Prostate gland (tissue), 2 donors: ENCODE results near the gene PAPOLA. TPM values are rescaled to one million over a fixed set of nuclear protein-coding genes. Genes with fewer than 3 reads are reported as not detected.

Experiments used
- DNase-seq: peaks from one replicate; pipeline ENCODE4 v3.0.0-alpha.2; 2019; ENCODE audit warnings: low spot score
- H3K27ac ChIP-seq, 2 donors: fragments of 200-600 bp; sonication (generic); 2 replicates each; pipeline ENCODE4 v1.5.1; 2017 to 2019
- H3K27me3 ChIP-seq: fragments of 200-600 bp; sonication (generic); replicated peaks from 2 replicates; pipeline ENCODE4 v1.5.1; 2019; ENCODE audit not compliant: insufficient read depth
- H3K36me3 ChIP-seq, 2 donors: fragments of 200-600 bp; sonication (generic); 1 replicate in 1 of 2; 2 replicates in 1 of 2; pipeline versions ENCODE4 v1.5.1 to v1.8.1; 2017 to 2019
- H3K4me1 ChIP-seq: fragments of 200-600 bp; sonication (generic); replicated peaks from 2 replicates; pipeline ENCODE4 v1.5.1; 2019
- H3K4me3 ChIP-seq, 2 donors: fragments of 200-600 bp; sonication (generic); 2 replicates each; pipeline ENCODE4 v1.5.1; 2017 to 2019
- H3K9me3 ChIP-seq: fragments of 200-600 bp; sonication (generic); 2 replicates; pipeline ENCODE4 v1.5.1; 2017
- POLR2A ChIP-seq: fragments of 450-650 bp; IDR thresholded peaks from one replicate; pipeline ENCODE4 v1.6.1; 2016; ENCODE audit warnings: antibody characterized with exemption, mild to moderate bottlenecking
- POLR2AphosphoS5 ChIP-seq: sonication (generic); formaldehyde crosslinking; IDR thresholded peaks from one replicate; pipeline ENCODE4 v1.6.1; 2017; ENCODE audit warnings: antibody characterized with exemption
- WGBS: methylation state at CpG from one replicate; pipeline ENCODE4 v1.1.5; 2018; 5-methylcytosine and 5-hydroxymethylcytosine counted together
- intact Hi-C: fragments of 100-400 bp; cut with DNase I; formaldehyde crosslinking; loops from one replicate; pipeline ENCODE4 v1.14.2; 2022
- total RNA-seq, 2 donors: library from RNA; depleted of rRNA; stranded (reverse); fragments of >200 nt; gene quantifications; one replicate each; pipeline ENCODE4 v1.1.0, GENCODE V29; 2016
- TF ChIP-seq, protein P1 (sequence below), 4 experiments: fragments of 200-600 bp in 2 of 4; fragments of 450-650 bp in 2 of 4; sonication (generic) in 2 of 4; IDR thresholded peaks; 1 replicate in 3 of 4; 2 replicates in 1 of 4; pipeline ENCODE4 v1.5.1; 2016 to 2019; ENCODE audit warnings: antibody characterized with exemption in 4 of 4, mild to moderate bottlenecking in 2 of 4, moderate library complexity in 2 of 4

Gene PAPOLA
- total RNA-seq, 2 donors from 2014 or later, result 98.1 to 130 TPM

DNA sequence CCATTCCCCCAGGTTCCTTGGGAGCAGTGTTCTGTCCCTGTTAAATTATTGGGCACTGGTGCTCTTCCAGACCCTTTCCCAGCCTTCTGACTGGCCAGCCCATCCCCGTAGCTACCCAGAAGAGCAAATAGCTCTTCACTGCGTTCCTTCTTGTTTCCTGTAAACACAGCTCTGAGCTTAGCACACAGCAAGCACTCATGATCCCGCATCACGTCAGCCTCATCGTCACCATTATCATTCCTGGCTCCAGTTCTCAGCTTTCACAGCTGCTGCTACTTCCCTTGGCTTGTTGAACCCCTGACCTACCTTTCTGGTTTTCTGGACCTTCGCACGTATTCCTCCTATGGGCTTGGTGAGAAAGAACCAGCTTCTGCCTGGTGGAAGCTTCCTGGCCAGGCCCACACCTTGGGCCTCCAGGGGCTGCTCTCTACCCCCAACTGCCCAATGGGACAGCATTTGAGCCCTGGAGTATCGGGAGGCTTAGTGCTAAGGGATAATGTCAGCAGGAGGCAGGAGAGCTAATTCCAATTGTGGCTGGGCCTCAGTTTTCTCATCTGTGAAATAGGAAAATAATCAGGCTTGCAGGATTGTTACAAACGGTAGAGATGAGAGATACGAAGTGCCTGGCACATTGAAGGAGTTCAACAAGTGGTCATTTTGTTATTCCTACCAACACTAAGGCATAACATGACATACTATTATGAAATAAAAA is 22.6 kb upstream of the PAPOLA start:
- Histone ChIP-seq H3K27me3 (no peaks in the 10 kb centered on the region), H3K4me3 (no peak overlapping the region), H3K27ac (no peak overlapping the region), H3K9me3 (no peaks in the 10 kb centered on the region), H3K36me3 (no peaks in the 10 kb centered on the region), H3K4me1 (no peaks in the 10 kb centered on the region)
- 76% methylated on average over 10 of the region's 10 CpGs for WGBS
- DNase-seq, result no peak
- intact Hi-C loops, result no loop called here
- TF ChIP-seq POLR2AphosphoS5 (no peak), POLR2A (no peak)
- TF ChIP-seq, protein P1, sequence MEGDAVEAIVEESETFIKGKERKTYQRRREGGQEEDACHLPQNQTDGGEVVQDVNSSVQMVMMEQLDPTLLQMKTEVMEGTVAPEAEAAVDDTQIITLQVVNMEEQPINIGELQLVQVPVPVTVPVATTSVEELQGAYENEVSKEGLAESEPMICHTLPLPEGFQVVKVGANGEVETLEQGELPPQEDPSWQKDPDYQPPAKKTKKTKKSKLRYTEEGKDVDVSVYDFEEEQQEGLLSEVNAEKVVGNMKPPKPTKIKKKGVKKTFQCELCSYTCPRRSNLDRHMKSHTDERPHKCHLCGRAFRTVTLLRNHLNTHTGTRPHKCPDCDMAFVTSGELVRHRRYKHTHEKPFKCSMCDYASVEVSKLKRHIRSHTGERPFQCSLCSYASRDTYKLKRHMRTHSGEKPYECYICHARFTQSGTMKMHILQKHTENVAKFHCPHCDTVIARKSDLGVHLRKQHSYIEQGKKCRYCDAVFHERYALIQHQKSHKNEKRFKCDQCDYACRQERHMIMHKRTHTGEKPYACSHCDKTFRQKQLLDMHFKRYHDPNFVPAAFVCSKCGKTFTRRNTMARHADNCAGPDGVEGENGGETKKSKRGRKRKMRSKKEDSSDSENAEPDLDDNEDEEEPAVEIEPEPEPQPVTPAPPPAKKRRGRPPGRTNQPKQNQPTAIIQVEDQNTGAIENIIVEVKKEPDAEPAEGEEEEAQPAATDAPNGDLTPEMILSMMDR (IDR thresholded peaks at IDR 0.05), result no peak

GRCh38 chr14:96481731-96482314 is 20.4 kb upstream of the PAPOLA start:
- intact Hi-C loops, result no loop called here
- no peaks in the 10 kb centered on the region for H3K36me3 ChIP-seq
- no peaks in the 10 kb centered on the region for H3K4me1 ChIP-seq
- 73% methylated on average over 4 of the region's 4 CpGs for WGBS
- TF ChIP-seq POLR2A (no peak), POLR2AphosphoS5 (no peak)
- TF ChIP-seq, protein P1 (IDR thresholded peaks at IDR 0.05), result no peak
- H3K4me3 ChIP-seq, result no peak overlapping the region
- no peak for DNase-seq
- H3K27me3 ChIP-seq, result no peaks in the 10 kb centered on the region
- H3K9me3 ChIP-seq, result no peaks in the 10 kb centered on the region
- no peak overlapping the region for H3K27ac ChIP-seq

- H3K27ac ChIP-seq, result no peak overlapping the region
- H3K9me3 ChIP-seq, result no peaks in the 10 kb centered on the region
- intact Hi-C loops, result no loop called here
- H3K4me1 ChIP-seq, result no peaks in the 10 kb centered on the region
- H3K36me3 ChIP-seq, result no peaks in the 10 kb centered on the region
- WGBS, result 71% methylated on average over 10 of the region's 10 CpGs
- TF ChIP-seq, protein P1 (IDR thresholded peaks at IDR 0.05), result no peak
- no peak for TF ChIP-seq POLR2A
- no peak for TF ChIP-seq POLR2AphosphoS5
- no peak for DNase-seq
- no peak overlapping the region for H3K4me3 ChIP-seq
- H3K27me3 ChIP-seq, result no peaks in the 10 kb centered on the region
Measured at GRCh38 chr14:96482986-96483385, 19.2 kb upstream of the PAPOLA start.

DNA sequence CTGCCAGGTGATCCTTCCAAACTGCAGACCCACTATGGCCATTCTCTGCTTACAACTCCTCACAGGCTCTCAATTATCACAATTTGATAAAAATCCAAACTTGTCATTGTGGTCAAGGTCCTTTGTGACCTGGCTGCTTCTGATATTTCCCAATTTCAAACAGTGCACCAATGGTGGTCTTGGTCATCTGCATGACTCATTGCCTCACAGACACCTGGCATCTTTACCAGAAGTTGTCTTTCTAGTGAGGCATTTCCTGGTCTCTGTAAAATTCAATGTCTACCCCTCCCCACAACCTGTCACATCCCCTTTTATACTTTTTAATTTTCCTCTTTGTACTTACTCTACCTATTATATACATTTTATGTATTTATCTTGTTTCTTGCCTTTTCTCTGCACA is 17.8 kb upstream of the PAPOLA start:
- intact Hi-C loops, result no loop called here
- no peak for DNase-seq
- Histone ChIP-seq H3K4me1 (no peaks in the 10 kb centered on the region), H3K9me3 (no peaks in the 10 kb centered on the region), H3K27me3 (no peaks in the 10 kb centered on the region), H3K4me3 (no peak overlapping the region), H3K27ac (no peak overlapping the region), H3K36me3 (no peaks in the 10 kb centered on the region)
- TF ChIP-seq POLR2A, result no peak
- no peak for TF ChIP-seq POLR2AphosphoS5
- TF ChIP-seq, protein P1 (IDR thresholded peaks at IDR 0.05), result no peak

DNA sequence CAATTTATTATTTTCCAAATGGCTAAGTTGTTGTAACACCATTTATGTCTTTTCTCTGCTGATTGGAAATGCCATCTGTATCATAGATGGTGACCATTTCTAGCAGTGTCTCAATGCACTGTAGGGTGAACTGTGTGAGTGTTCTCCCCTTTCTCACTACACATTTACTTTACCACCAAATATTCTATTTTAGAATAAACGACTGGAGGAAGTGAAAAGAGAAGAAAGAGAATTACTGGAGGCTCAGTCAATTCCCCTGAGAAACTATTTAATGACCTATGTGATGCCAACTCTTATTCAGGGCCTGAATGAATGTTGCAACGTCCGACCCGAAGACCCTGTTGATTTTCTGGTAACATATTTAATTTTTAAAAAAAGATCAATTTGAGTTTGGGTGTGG is 15.5 kb upstream of the PAPOLA start:
- no peaks in the 10 kb centered on the region for H3K4me1 ChIP-seq

More for the DNA sequence above, 15.5 kb upstream of the PAPOLA start:
- 79% methylated on average over 4 of the region's 4 CpGs for WGBS
- no peaks in the 10 kb centered on the region for H3K36me3 ChIP-seq
- no peak for DNase-seq
- no peaks in the 10 kb centered on the region for H3K27me3 ChIP-seq
- H3K4me3 ChIP-seq, result no peak overlapping the region
- intact Hi-C loops, result no loop called here
- H3K27ac ChIP-seq, result no peak overlapping the region
- TF ChIP-seq POLR2A (no peak), POLR2AphosphoS5 (no peak)
- TF ChIP-seq, protein P1 (IDR thresholded peaks at IDR 0.05), result no peak
- H3K9me3 ChIP-seq, result no peaks in the 10 kb centered on the region
